SK-N-SH (cell line): ENCODE data around the gene UGGT2. TPM values are rescaled to one million over a fixed set of nuclear protein-coding genes. Genes with fewer than 3 reads are reported as not detected.

ENCODE experiments used
- CTCF ChIA-PET: fragments of 300-600, 350-600 bp; formaldehyde crosslinking; extraction: SDS; loops from one replicate; lab custom pipeline; 2021; lab: Yijun Ruan, JAX
- POLR2A ChIA-PET: fragments of 350-600 bp; sonication (Branson Sonifier 250); formaldehyde crosslinking; extraction: SDS; loops from one replicate; lab custom pipeline; 2020; ENCODE audit warnings: antibody characterized with exemption, inconsistent platforms; lab: Yijun Ruan, JAX
- DNase-seq: peaks from one replicate; pipeline ENCODE4 v3.0.0; 2012
- H2AFZ ChIP-seq: fragments of 200-600 bp; sonication (generic); 2 replicates; pipeline ENCODE4 v1.8.1; 2016; ENCODE audit warnings: antibody characterized with exemption, mild to moderate bottlenecking, low read depth
- H3F3A ChIP-seq: fragments of 200-600 bp; sonication (generic); replicated peaks from 2 replicates; pipeline ENCODE3; 2016; ENCODE audit warnings: antibody characterized with exemption, mild to moderate bottlenecking; ENCODE audit not compliant: insufficient read depth
- H3K27ac ChIP-seq, 2 experiments: fragments of 200-500 bp in 1 of 2; fragments of 200-600 bp in 1 of 2; sonication (Bioruptor generic) in 1 of 2; sonication (generic), shearing (Covaris generic) in 1 of 2; 2 replicates each; pipeline versions ENCODE4 v1.5.1 to v1.6.1; 2014 to 2016; ENCODE audit warnings: low read depth in 2 of 2, inconsistent platforms in 1 of 2, low read length in 1 of 2, mild to moderate bottlenecking in 1 of 2, mixed read lengths in 1 of 2
- H3K27me3 ChIP-seq: fragments of 200-600 bp; sonication (generic), shearing (Covaris generic); 2 replicates; pipeline ENCODE4 v1.6.1; 2016; ENCODE audit warnings: mixed run types; ENCODE audit not compliant: insufficient read depth
- H3K36me3 ChIP-seq, 2 experiments: fragments of 200-500 bp in 1 of 2; fragments of 200-600 bp in 1 of 2; sonication (Bioruptor generic) in 1 of 2; sonication (generic) in 1 of 2; replicated peaks in 1 of 2; 2 replicates each; pipeline versions ENCODE3 to v1.5.1; 2014 to 2016; ENCODE audit warnings: low read length in 1 of 2, mild to moderate bottlenecking in 1 of 2; ENCODE audit not compliant: insufficient read depth in 2 of 2, control insufficient read depth in 1 of 2
- H3K4me1 ChIP-seq, 2 experiments: fragments of 200-500 bp in 1 of 2; fragments of 200-600 bp in 1 of 2; sonication (Bioruptor generic) in 1 of 2; sonication (generic), shearing (Covaris generic) in 1 of 2; 2 replicates each; pipeline versions ENCODE4 v1.5.1 to v1.6.1; 2014 to 2016; ENCODE audit warnings: low read depth in 1 of 2, low read length in 1 of 2, mixed run types in 1 of 2; ENCODE audit not compliant: insufficient read depth in 2 of 2, control insufficient read depth in 1 of 2
- H3K4me2 ChIP-seq: fragments of 200-600 bp; sonication (generic), shearing (Covaris generic); 2 replicates; pipeline ENCODE4 v1.6.1; 2017; ENCODE audit warnings: mixed run types
- H3K4me3 ChIP-seq, 2 experiments: fragments of 200-500 bp in 1 of 2; fragments of 200-600 bp in 1 of 2; sonication (Bioruptor generic) in 1 of 2; sonication (generic), shearing (Covaris generic) in 1 of 2; 2 replicates each; pipeline versions ENCODE4 v1.5.1 to v1.8.1; 2014 to 2016; ENCODE audit warnings: low read depth in 2 of 2, inconsistent platforms in 1 of 2, low read length in 1 of 2, mild to moderate bottlenecking in 1 of 2, mixed read lengths in 1 of 2, moderate library complexity in 1 of 2
- H3K79me2 ChIP-seq: fragments of 200-600 bp; sonication (generic); 2 replicates; pipeline ENCODE4 v1.8.1; 2017; ENCODE audit warnings: mild to moderate bottlenecking; ENCODE audit not compliant: insufficient read depth
- H3K9ac ChIP-seq: fragments of 200-600 bp; sonication (generic); 2 replicates; pipeline ENCODE4 v1.6.1; 2017; ENCODE audit warnings: mixed run types
- H3K9me2 ChIP-seq: fragments of 200-600 bp; sonication (generic); 2 replicates; pipeline ENCODE4 v1.6.1; 2017; ENCODE audit warnings: mixed run types
- H3K9me3 ChIP-seq: fragments of 200-600 bp; sonication (generic); 2 replicates; pipeline ENCODE4 v1.6.1; 2017; ENCODE audit warnings: mixed run types, mild to moderate bottlenecking, moderate library complexity
- H4K20me1 ChIP-seq: fragments of 200-600 bp; sonication (generic); 2 replicates; pipeline ENCODE4 v1.6.1; 2017; ENCODE audit warnings: mild to moderate bottlenecking, mixed run types; ENCODE audit not compliant: insufficient read depth
- EP300 ChIP-seq, 2 experiments: IDR thresholded peaks; 2 replicates each; pipeline versions ENCODE4 v1.4.0 to v1.6.1; 2012; ENCODE audit warnings: borderline replicate concordance in 1 of 2, low read depth in 1 of 2, low read length in 1 of 2
- EZH2phosphoT487 ChIP-seq: fragments of 200-600 bp; sonication (generic); IDR thresholded peaks from 2 replicates; pipeline ENCODE4 v1.6.1; 2017; ENCODE audit warnings: low read depth, mixed run types, mild to moderate bottlenecking, antibody characterized with exemption, moderate library complexity, borderline replicate concordance
- FOSL2 ChIP-seq: IDR thresholded peaks from 2 replicates; pipeline ENCODE4 v1.4.0; 2012; ENCODE audit warnings: low read depth, mild to moderate bottlenecking, moderate library complexity, borderline replicate concordance
- FOXJ3 ChIP-seq: sonication (generic); formaldehyde crosslinking; IDR thresholded peaks from 2 replicates; pipeline ENCODE4 v1.5.1; 2020; ENCODE audit warnings: mild to moderate bottlenecking, missing genetic modification reagents
- JUND ChIP-seq: IDR thresholded peaks from 2 replicates; pipeline ENCODE4 v1.4.0; 2012
- NFIC ChIP-seq: IDR thresholded peaks from 2 replicates; pipeline ENCODE4 v1.4.0; 2012; ENCODE audit warnings: borderline replicate concordance
- POLR2AphosphoS5 ChIP-seq: IDR thresholded peaks from 2 replicates; pipeline ENCODE4 v1.6.1; 2012; ENCODE audit warnings: low read depth, low read length
- RAD21 ChIP-seq: IDR thresholded peaks from 2 replicates; pipeline ENCODE4 v1.6.1; 2012; ENCODE audit warnings: mild to moderate bottlenecking, low read length
- RXRA ChIP-seq: IDR thresholded peaks from 2 replicates; pipeline ENCODE4 v1.4.0; 2012; ENCODE audit warnings: low read depth, mild to moderate bottlenecking, borderline replicate concordance
- SMC3 ChIP-seq: IDR thresholded peaks from 2 replicates; pipeline ENCODE4 v1.6.1; 2012; ENCODE audit warnings: low read depth, low read length, improper control_type of control experiment
- TAF1 ChIP-seq: IDR thresholded peaks from 2 replicates; pipeline ENCODE4 v1.6.1; 2012; ENCODE audit warnings: low read depth, mild to moderate bottlenecking, low read length, moderate library complexity, borderline replicate concordance
- TCF12 ChIP-seq: IDR thresholded peaks from 2 replicates; pipeline ENCODE4 v1.4.0; 2012
- TEAD4 ChIP-seq: IDR thresholded peaks from 2 replicates; pipeline ENCODE4 v1.4.0; 2012; ENCODE audit warnings: mild to moderate bottlenecking, borderline replicate concordance; ENCODE audit not compliant: insufficient read depth
- WGBS: methylation state at CpG from one replicate; pipeline ENCODE4 v1.1.6; 2017; ENCODE audit warnings: low lambda C conversion rate; 5-methylcytosine and 5-hydroxymethylcytosine counted together
- polyA plus RNA-seq, 3 experiments: library from polyadenylated mRNA; depleted of rRNA; stranded (reverse); fragments of >200 nt; gene quantifications; 2 replicates each; pipeline ENCODE4 v1.2.3, GENCODE V29; 2012
- TF ChIP-seq, protein P1 (sequence below): fragments of 200-600 bp; sonication (generic); IDR thresholded peaks from 2 replicates; pipeline ENCODE4 v1.6.1; 2017; ENCODE audit warnings: antibody characterized with exemption, mild to moderate bottlenecking, moderate library complexity
- TF ChIP-seq, protein P2 (sequence below): IDR thresholded peaks from 2 replicates; pipeline ENCODE4 v1.4.0; 2012; ENCODE audit warnings: low read depth, borderline replicate concordance
- TF ChIP-seq, protein P3 (sequence below): IDR thresholded peaks from 2 replicates; pipeline ENCODE4; 2012

UGGT2 gene
- polyA plus RNA-seq, 1 of the 3 experiments (the other 2 are of a cell fraction): 13.3 TPM

DNA sequence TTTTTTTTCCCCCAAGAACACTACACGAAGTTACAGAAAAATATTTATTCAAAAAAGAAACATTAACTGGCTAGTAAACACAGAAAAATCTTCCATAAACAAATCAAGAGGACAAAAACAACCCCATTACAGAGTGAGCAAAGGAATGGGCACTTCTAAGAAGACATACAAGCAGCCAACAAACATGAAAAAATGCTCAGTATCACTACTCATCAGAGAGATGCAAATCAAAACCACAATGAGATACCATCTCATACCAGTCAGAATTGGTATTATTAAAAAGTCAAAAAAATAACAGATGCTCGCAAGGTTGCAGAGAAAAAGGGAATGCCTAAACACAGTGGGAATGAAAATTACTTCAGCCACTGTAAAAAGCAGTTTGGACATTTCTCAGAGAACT lies 131.7 kb downstream of the UGGT2 start:
- TF ChIP-seq, protein P1, sequence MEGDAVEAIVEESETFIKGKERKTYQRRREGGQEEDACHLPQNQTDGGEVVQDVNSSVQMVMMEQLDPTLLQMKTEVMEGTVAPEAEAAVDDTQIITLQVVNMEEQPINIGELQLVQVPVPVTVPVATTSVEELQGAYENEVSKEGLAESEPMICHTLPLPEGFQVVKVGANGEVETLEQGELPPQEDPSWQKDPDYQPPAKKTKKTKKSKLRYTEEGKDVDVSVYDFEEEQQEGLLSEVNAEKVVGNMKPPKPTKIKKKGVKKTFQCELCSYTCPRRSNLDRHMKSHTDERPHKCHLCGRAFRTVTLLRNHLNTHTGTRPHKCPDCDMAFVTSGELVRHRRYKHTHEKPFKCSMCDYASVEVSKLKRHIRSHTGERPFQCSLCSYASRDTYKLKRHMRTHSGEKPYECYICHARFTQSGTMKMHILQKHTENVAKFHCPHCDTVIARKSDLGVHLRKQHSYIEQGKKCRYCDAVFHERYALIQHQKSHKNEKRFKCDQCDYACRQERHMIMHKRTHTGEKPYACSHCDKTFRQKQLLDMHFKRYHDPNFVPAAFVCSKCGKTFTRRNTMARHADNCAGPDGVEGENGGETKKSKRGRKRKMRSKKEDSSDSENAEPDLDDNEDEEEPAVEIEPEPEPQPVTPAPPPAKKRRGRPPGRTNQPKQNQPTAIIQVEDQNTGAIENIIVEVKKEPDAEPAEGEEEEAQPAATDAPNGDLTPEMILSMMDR: no peak
- peak; percentile 47; the same call in 1 of the 2 replicates for TF ChIP-seq FOSL2
- peak; percentile 97 for TF ChIP-seq TCF12
- peak in 1 of 2 experiments; percentile 78; a peak in 1 of 4 replicates for TF ChIP-seq EP300 (IDR thresholded peaks at IDR 0.05; ENCODE audit: borderline replicate concordance in 1 of 2, low read depth in 1 of 2, low read length in 1 of 2)
- TF ChIP-seq RXRA: no peak
- no peak for TF ChIP-seq RAD21
- TF ChIP-seq TEAD4: peak; percentile 74; the same call in 1 of the 2 replicates
- TF ChIP-seq POLR2AphosphoS5: peak; percentile 69; the same call in 1 of the 2 replicates
- TF ChIP-seq, protein P2, sequence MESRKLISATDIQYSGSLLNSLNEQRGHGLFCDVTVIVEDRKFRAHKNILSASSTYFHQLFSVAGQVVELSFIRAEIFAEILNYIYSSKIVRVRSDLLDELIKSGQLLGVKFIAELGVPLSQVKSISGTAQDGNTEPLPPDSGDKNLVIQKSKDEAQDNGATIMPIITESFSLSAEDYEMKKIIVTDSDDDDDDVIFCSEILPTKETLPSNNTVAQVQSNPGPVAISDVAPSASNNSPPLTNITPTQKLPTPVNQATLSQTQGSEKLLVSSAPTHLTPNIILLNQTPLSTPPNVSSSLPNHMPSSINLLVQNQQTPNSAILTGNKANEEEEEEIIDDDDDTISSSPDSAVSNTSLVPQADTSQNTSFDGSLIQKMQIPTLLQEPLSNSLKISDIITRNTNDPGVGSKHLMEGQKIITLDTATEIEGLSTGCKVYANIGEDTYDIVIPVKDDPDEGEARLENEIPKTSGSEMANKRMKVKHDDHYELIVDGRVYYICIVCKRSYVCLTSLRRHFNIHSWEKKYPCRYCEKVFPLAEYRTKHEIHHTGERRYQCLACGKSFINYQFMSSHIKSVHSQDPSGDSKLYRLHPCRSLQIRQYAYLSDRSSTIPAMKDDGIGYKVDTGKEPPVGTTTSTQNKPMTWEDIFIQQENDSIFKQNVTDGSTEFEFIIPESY: no peak
- TF ChIP-seq JUND: peak; percentile 93
- peak; percentile 56 for TF ChIP-seq NFIC
- no peak for TF ChIP-seq TAF1
- TF ChIP-seq, protein P3, sequence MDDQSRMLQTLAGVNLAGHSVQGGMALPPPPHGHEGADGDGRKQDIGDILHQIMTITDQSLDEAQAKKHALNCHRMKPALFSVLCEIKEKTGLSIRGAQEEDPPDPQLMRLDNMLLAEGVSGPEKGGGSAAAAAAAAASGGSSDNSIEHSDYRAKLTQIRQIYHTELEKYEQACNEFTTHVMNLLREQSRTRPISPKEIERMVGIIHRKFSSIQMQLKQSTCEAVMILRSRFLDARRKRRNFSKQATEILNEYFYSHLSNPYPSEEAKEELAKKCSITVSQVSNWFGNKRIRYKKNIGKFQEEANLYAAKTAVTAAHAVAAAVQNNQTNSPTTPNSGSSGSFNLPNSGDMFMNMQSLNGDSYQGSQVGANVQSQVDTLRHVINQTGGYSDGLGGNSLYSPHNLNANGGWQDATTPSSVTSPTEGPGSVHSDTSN: peak; percentile 94
- TF ChIP-seq, all 33 proteins: peak for 8
- H3K27ac ChIP-seq: peak overlapping the region in 1 of 2 experiments; percentile 27; a peak in 1 of 4 replicates
- no peaks in the 10 kb centered on the region for H3K9me2 ChIP-seq
- peaks cover 0 to 4% of the 10 kb centered on the region in 2 experiments; a peak in 1 of 4 replicates for H3K4me1 ChIP-seq
- CTCF ChIA-PET: no interaction called here
- H3F3A ChIP-seq: peaks cover 22% of the 10 kb centered on the region
- DNase-seq: no peak
- no peaks in the 10 kb centered on the region for H3K27me3 ChIP-seq
- H3K36me3 ChIP-seq: peaks cover 2 to 19% of the 10 kb centered on the region in 2 experiments
- H3K9me3 ChIP-seq: no peaks in the 10 kb centered on the region
- 65% methylated on average over 2 of the region's 2 CpGs for WGBS
- no peak overlapping the region for H3K4me3 ChIP-seq
- POLR2A ChIA-PET: no interaction called here
- no peak overlapping the region for H2AFZ ChIP-seq
- H3K4me2 ChIP-seq: no peak overlapping the region
- H3K79me2 ChIP-seq: no peaks in the 10 kb centered on the region
- no peaks in the 10 kb centered on the region; the same call in 1 of the 2 replicates for H4K20me1 ChIP-seq
- no peak overlapping the region for H3K9ac ChIP-seq

DNA sequence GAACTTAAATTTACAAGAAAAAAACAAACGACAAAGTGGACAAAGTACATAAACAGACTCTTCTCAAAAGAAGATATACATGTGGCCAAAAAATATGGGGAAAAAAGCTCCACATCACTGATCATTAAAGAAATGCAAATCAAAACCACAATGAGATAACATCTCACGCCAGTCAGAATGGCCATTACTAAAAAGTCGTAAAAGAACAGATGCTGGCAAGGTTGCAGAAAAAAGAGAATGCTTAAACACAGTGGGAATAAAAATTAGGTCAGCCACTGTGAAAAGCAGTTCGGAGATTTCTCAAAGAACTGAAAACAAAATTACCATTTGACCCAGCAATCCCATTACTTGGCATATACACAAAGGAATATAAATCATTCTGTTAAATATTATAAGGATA lies 132.7 kb downstream of the UGGT2 start:
- Histone ChIP-seq H3K4me1 (no peaks in the 10 kb centered on the region), H3K9ac (no peak overlapping the region), H3K9me3 (no peaks in the 10 kb centered on the region), H2AFZ (no peak overlapping the region), H3K4me3 (no peak overlapping the region), H3K27ac (no peak overlapping the region), H3F3A (peaks cover 16% of the 10 kb centered on the region), H4K20me1 (no peaks in the 10 kb centered on the region; the same call in 1 of the 2 replicates), H3K36me3 (peaks cover 2 to 17% of the 10 kb centered on the region in 2 experiments), H3K27me3 (no peaks in the 10 kb centered on the region), H3K4me2 (no peak overlapping the region), H3K9me2 (no peaks in the 10 kb centered on the region), H3K79me2 (no peaks in the 10 kb centered on the region)
- ChIA-PET CTCF (no interaction called here), POLR2A (no interaction called here)
- no peak for TF ChIP-seq EZH2phosphoT487
- no peak for TF ChIP-seq SMC3
- no peak for TF ChIP-seq NFIC
- TF ChIP-seq FOXJ3 (CRISPR knock-in tag): no peak
- DNase-seq: no peak
- 90% methylated on average over 4 of the region's 4 CpGs for WGBS
